HepG2 (cell line): ENCODE data around the gene SIGMAR1. TPM values are rescaled to one million over a fixed set of nuclear protein-coding genes. Genes with fewer than 3 reads are reported as not detected.

Source experiments
- BRD4 ChIP-seq: sonication (generic); formaldehyde crosslinking; IDR thresholded peaks from 2 replicates; pipeline ENCODE4 v1.4.0; 2020; ENCODE audit warnings: missing genetic modification reagents
- HOXD1 ChIP-seq: sonication (generic); formaldehyde crosslinking; IDR thresholded peaks from 2 replicates; pipeline ENCODE4 v1.5.0; 2020; ENCODE audit warnings: missing genetic modification reagents
- IKZF5 ChIP-seq: IDR thresholded peaks from 2 replicates; pipeline ENCODE4 v1.6.1; 2018; ENCODE audit warnings: missing genetic modification reagents, mild to moderate bottlenecking, missing compliant biosample characterization
- KDM2A ChIP-seq: sonication (generic); formaldehyde crosslinking; IDR thresholded peaks from 2 replicates; pipeline ENCODE4 v1.4.0; 2020; ENCODE audit warnings: low read depth, missing genetic modification reagents, borderline replicate concordance
- MAFG ChIP-seq: sonication (generic); formaldehyde crosslinking; IDR thresholded peaks from 2 replicates; pipeline ENCODE4 v1.5.1; 2020; ENCODE audit warnings: mild to moderate bottlenecking, missing genetic modification reagents
- MED8 ChIP-seq: sonication (generic); formaldehyde crosslinking; IDR thresholded peaks from 2 replicates; pipeline ENCODE4 v1.8.1; 2023; ENCODE audit warnings: mild to moderate bottlenecking, missing genetic modification reagents; ENCODE audit not compliant: insufficient replicate concordance
- MEF2D ChIP-seq: sonication (generic); formaldehyde crosslinking; IDR thresholded peaks from 2 replicates; pipeline ENCODE4 v1.5.1; 2020; ENCODE audit warnings: mild to moderate bottlenecking, missing genetic modification reagents
- NFKBIZ ChIP-seq: IDR thresholded peaks from 2 replicates; pipeline ENCODE4 v1.6.1; 2018; ENCODE audit warnings: missing genetic modification reagents, missing compliant biosample characterization
- PBX2 ChIP-seq: IDR thresholded peaks from 2 replicates; pipeline ENCODE4 v1.6.1; 2016; ENCODE audit warnings: control low read depth
- RFX5 ChIP-seq: IDR thresholded peaks from 2 replicates; pipeline ENCODE4 v1.6.1; 2011; ENCODE audit warnings: low read depth, low read length, improper control_type of control experiment
- RXRA ChIP-seq: sonication (generic); formaldehyde crosslinking; IDR thresholded peaks from 2 replicates; pipeline ENCODE4 v1.5.1; 2020; ENCODE audit warnings: missing genetic modification reagents
- SALL1 ChIP-seq: sonication (generic); formaldehyde crosslinking; IDR thresholded peaks from 2 replicates; pipeline ENCODE4 v1.8.0; 2022; ENCODE audit warnings: mild to moderate bottlenecking, missing genetic modification reagents
- ZKSCAN5 ChIP-seq: sonication (generic); formaldehyde crosslinking; IDR thresholded peaks from 2 replicates; pipeline ENCODE4 v1.5.1; 2020; ENCODE audit warnings: mild to moderate bottlenecking, missing genetic modification reagents
- ZNF441 ChIP-seq: sonication (generic); formaldehyde crosslinking; IDR thresholded peaks from 2 replicates; pipeline ENCODE4 v1.7.0; 2021; ENCODE audit warnings: missing genetic modification reagents, borderline replicate concordance
- ZNF687 ChIP-seq: sonication (generic); formaldehyde crosslinking; IDR thresholded peaks from 2 replicates; pipeline ENCODE4 v1.5.1; 2020; ENCODE audit warnings: mild to moderate bottlenecking, missing genetic modification reagents, moderate library complexity
- ZNF761 ChIP-seq: sonication (generic); formaldehyde crosslinking; conservative IDR thresholded peaks from 2 replicates; pipeline ENCODE4 v1.4.0; 2020; ENCODE audit warnings: mild to moderate bottlenecking, missing genetic modification reagents
- polyA plus RNA-seq, 8 experiments: library from polyadenylated mRNA; depleted of rRNA in 3 of 8; stranded (reverse) in 7 of 8; unstranded in 1 of 8; fragments of >200 nt; fragmentation: Illumina TruSeq in 4 of 8; extraction: Trizol in 4 of 8; gene quantifications; 2 replicates each; pipeline versions ENCODE4 v1.2.1 to v1.2.3, GENCODE V29; 2011 to 2016; ENCODE audit warnings: low read depth in 4 of 8, missing spikeins in 1 of 8, mixed read lengths in 1 of 8; ENCODE audit not compliant: insufficient read depth in 1 of 8
- total RNA-seq, 5 experiments: library from RNA; depleted of rRNA; stranded (reverse); fragments of >200 nt; fragmentation: Illumina TruSeq; extraction: Trizol; gene quantifications; 2 replicates each; pipeline ENCODE4 v1.2.3, GENCODE V29; 2016; ENCODE audit warnings: low read depth in 1 of 5
- TF ChIP-seq, protein P1 (sequence below): sonication (generic); formaldehyde crosslinking; IDR thresholded peaks from 2 replicates; pipeline ENCODE4 v1.4.0; 2020; ENCODE audit warnings: missing genetic modification reagents
- TF ChIP-seq, protein P2 (sequence below): sonication (generic); formaldehyde crosslinking; IDR thresholded peaks from 2 replicates; pipeline ENCODE4 v1.5.1; 2020; ENCODE audit warnings: mild to moderate bottlenecking, missing genetic modification reagents, moderate library complexity

SIGMAR1 gene
- total and polyA plus RNA-seq, 2 of the 13 experiments (the other 11 are each of a cell fraction or from before 2014, with no cell fraction given) = 38.9 to 60.8 TPM

GRCh38 chr9:34611811-34612787, 25.5 kb downstream of the SIGMAR1 start, which contains the start of gene RPP25L (continued):
- TF ChIP-seq MED8 (CRISPR knock-in tag) (no peak), KDM2A (CRISPR knock-in tag) (peak; percentile 70), BRD4 (CRISPR knock-in tag) (peak; percentile 30), IKZF5 (CRISPR knock-in tag) (0 out of 2 replicates have a peak, but pooled peaks have one; percentile 55), SALL1 (CRISPR knock-in tag) (peak; percentile 56), ZNF687 (CRISPR knock-in tag) (peak; percentile 82), HOXD1 (CRISPR knock-in tag) (peak; percentile 24; the same call in 1 of the 2 replicates), RXRA (CRISPR knock-in tag) (peak; percentile 24; the same call in 1 of the 2 replicates), ZNF441 (CRISPR knock-in tag) (peak; percentile 90; the same call in 1 of the 2 replicates), MEF2D (CRISPR knock-in tag) (no peak), MAFG (CRISPR knock-in tag) (no peak), PBX2 (CRISPR knock-in tag) (no peak), RFX5 (no peak), NFKBIZ (0 out of 2 replicates have a peak, but pooled peaks have one; percentile 17), ZKSCAN5 (no peak), ZNF761 (CRISPR knock-in tag) (no peak; the same call in 1 of the 2 replicates)
- TF ChIP-seq, protein P1, sequence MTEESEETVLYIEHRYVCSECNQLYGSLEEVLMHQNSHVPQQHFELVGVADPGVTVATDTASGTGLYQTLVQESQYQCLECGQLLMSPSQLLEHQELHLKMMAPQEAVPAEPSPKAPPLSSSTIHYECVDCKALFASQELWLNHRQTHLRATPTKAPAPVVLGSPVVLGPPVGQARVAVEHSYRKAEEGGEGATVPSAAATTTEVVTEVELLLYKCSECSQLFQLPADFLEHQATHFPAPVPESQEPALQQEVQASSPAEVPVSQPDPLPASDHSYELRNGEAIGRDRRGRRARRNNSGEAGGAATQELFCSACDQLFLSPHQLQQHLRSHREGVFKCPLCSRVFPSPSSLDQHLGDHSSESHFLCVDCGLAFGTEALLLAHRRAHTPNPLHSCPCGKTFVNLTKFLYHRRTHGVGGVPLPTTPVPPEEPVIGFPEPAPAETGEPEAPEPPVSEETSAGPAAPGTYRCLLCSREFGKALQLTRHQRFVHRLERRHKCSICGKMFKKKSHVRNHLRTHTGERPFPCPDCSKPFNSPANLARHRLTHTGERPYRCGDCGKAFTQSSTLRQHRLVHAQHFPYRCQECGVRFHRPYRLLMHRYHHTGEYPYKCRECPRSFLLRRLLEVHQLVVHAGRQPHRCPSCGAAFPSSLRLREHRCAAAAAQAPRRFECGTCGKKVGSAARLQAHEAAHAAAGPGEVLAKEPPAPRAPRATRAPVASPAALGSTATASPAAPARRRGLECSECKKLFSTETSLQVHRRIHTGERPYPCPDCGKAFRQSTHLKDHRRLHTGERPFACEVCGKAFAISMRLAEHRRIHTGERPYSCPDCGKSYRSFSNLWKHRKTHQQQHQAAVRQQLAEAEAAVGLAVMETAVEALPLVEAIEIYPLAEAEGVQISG (CRISPR knock-in tag) = peak; percentile 88
- TF ChIP-seq, protein P2, sequence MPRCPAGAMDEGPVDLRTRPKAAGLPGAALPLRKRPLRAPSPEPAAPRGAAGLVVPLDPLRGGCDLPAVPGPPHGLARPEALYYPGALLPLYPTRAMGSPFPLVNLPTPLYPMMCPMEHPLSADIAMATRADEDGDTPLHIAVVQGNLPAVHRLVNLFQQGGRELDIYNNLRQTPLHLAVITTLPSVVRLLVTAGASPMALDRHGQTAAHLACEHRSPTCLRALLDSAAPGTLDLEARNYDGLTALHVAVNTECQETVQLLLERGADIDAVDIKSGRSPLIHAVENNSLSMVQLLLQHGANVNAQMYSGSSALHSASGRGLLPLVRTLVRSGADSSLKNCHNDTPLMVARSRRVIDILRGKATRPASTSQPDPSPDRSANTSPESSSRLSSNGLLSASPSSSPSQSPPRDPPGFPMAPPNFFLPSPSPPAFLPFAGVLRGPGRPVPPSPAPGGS (CRISPR knock-in tag) = no peak; the same call in 1 of the 2 replicates
